Hematopoietic multipotent progenitor cell treated with erythropoietin and hydrocortisone succinate and interleukin-3 and kit ligand, for 4 days (in vitro differentiated cells): ENCODE measurements around the gene BEST2.
A peak's percentile ranks its signal among the peaks of the same experiment; 100 is the strongest.

ENCODE experiments used
- DNase-seq: peaks from one replicate; pipeline ENCODE4 v3.0.0-alpha.2; 2015

Gene BEST2

GRCh38 chr19:12770922-12771321, 19.3 kb downstream of the BEST2 start:
- no peak for DNase-seq

- DNase-seq, result no peak
These were observed 20.7 kb downstream of the BEST2 start for GRCh38 chr19:12772323-12772722.

GRCh38 chr19:12773571-12773970, 22.0 kb downstream of the BEST2 start:
- DNase-seq, result peak; percentile 62

- no peak for DNase-seq
These were observed 23.3 kb downstream of the BEST2 start, which contains the start of gene HOOK2 for GRCh38 chr19:12774588-12775555. TSS of gene HOOK2 (minus strand) at chr19:12775552. CDS start at chr19:12775449, 103 bp downstream.

GRCh38 chr19:12777217-12778016, 25.8 kb downstream of the BEST2 start:
- peak; percentile 89 for DNase-seq

- peak; percentile 73 for DNase-seq
These were observed 26.7 kb downstream of the BEST2 start for GRCh38 chr19:12778017-12778904.

- no peak for DNase-seq
These were observed 27.2 kb downstream of the BEST2 start for GRCh38 chr19:12778905-12779161.

- DNase-seq, result peak; percentile 72
These were observed 27.8 kb downstream of the BEST2 start for GRCh38 chr19:12779162-12779993.

- no peak for DNase-seq
These were observed 30.5 kb downstream of the BEST2 start for GRCh38 chr19:12782174-12782423.

- peak; percentile 88 for DNase-seq
These were observed 31.1 kb downstream of the BEST2 start for GRCh38 chr19:12782424-12783290.

- peak; percentile 66 for DNase-seq
These were observed 31.8 kb downstream of the BEST2 start for GRCh38 chr19:12783291-12783848.

- DNase-seq, result no peak
These were observed 32.3 kb downstream of the BEST2 start for GRCh38 chr19:12783849-12784393.

- peak; percentile 96 for DNase-seq
These were observed 32.8 kb downstream of the BEST2 start for GRCh38 chr19:12784394-12784870.

GRCh38 chr19:12784871-12785430, 33.4 kb downstream of the BEST2 start:
- DNase-seq, result no peak

- DNase-seq, result peak; percentile 75
These were observed 33.9 kb downstream of the BEST2 start for GRCh38 chr19:12785431-12786031.

GRCh38 chr19:12786141-12786870, 34.7 kb downstream of the BEST2 start:
- DNase-seq, result peak; percentile 86

GRCh38 chr19:12786952-12787351, 35.4 kb downstream of the BEST2 start:
- no peak for DNase-seq

- no peak for DNase-seq
These were observed 35.9 kb downstream of the BEST2 start for GRCh38 chr19:12787458-12787857.
